Astrocyte of the spinal cord (primary cell): ENCODE data around the gene HMOX1.

Experiments used
- DNase-seq: peaks from one replicate; pipeline ENCODE4 v3.0.0; 2011; ENCODE audit warnings: low read depth, low spot score
- H3K4me3 ChIP-seq: 2 replicates; pipeline ENCODE4 v1.5.1; 2011; ENCODE audit warnings: low read depth, mild to moderate bottlenecking, low read length, moderate library complexity
- in situ Hi-C: cut with HindIII; loops from 2 replicates; pipeline ENCODE4 v1.10.0; 2017; ENCODE audit warnings: low sequenced_read_pairs
- TF ChIP-seq, protein P1 (sequence below): IDR thresholded peaks from 2 replicates; pipeline ENCODE4 v1.5.1; 2012; ENCODE audit warnings: low read depth, mild to moderate bottlenecking, low read length, inconsistent platforms

The HMOX1 gene

DNA sequence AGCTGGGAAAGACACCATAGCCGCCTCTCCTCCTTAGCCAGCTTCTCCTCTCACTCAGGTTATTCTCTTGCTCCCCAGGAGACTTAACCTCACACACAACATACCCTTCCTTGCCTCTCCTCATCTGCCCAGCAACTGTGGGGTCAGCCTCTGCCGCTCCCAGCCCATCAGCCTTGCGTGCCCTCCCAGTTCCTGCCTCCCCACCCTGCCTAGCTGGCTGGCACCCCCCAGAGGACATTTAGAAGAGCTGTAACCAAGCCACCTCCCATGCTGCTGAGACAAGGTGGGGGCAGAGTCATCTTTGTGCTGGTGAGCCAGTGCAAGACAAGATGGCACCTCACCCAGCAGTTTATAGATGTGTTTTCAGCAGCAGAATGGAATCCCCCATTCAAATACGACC lies 43.0 kb upstream of the HMOX1 start:
- TF ChIP-seq, protein P1, sequence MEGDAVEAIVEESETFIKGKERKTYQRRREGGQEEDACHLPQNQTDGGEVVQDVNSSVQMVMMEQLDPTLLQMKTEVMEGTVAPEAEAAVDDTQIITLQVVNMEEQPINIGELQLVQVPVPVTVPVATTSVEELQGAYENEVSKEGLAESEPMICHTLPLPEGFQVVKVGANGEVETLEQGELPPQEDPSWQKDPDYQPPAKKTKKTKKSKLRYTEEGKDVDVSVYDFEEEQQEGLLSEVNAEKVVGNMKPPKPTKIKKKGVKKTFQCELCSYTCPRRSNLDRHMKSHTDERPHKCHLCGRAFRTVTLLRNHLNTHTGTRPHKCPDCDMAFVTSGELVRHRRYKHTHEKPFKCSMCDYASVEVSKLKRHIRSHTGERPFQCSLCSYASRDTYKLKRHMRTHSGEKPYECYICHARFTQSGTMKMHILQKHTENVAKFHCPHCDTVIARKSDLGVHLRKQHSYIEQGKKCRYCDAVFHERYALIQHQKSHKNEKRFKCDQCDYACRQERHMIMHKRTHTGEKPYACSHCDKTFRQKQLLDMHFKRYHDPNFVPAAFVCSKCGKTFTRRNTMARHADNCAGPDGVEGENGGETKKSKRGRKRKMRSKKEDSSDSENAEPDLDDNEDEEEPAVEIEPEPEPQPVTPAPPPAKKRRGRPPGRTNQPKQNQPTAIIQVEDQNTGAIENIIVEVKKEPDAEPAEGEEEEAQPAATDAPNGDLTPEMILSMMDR = no peak
- in situ Hi-C loops = no loop called here
- DNase-seq = no peak
- no peak overlapping the region for H3K4me3 ChIP-seq

DNA sequence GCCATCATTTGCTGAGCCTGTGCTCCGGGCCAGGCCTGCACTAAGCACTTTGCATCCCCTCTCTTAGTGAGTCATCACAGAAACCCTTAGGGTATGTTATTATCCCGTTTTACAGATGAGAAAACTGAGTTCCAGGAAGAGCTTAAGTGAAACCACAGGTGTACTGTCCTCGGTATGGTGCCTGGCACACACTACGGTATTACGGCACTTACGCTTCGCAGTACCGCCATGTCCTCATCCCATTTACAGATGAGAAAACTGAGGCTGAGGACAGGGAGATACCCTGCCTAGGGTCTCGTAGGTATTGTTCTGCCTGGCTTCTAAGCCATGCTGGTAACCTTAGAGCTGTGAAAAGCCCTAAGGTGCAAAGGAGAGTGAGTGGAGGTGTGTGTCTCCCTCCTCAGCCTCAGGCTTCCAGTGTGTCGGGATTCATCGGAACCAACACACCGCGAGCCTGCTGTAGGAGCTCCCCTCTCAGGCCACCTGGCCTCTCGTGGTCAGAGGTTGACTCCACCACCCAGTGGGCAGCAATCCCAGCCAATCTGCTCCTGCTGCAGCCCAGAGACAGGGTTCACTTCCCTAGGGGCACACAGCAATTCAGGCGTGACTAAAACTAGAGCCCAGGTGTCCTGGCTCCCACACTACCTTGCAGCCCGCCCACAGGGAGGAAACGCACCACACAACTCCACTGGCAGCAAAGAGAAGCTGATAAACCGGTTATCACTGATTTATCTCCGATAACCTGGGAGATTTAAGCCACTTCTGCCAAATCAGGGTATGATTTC lies 39.6 kb upstream of the HMOX1 start:
- TF ChIP-seq, protein P1 = no peak
- DNase-seq = no peak
- no peak overlapping the region for H3K4me3 ChIP-seq
- in situ Hi-C loops = no loop called here

DNA sequence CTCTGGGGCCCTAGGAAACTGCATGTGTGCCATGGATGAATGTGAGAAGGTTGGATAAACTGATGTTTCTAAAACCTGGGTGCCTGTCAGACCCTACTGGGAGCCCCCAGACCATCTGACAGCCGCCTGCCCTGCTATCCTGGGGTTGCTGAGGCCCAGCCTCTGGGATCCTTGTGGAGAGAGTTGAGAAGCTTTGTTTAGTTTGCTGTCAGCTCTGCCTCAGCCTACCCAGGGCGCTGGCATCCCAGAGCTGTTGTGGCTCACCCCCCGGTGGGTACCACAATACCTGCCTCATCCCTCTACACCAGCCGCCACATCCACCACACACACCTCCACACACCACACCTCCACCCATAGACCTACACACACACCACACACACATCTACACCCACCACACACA lies 38.5 kb upstream of the HMOX1 start:
- no peak overlapping the region for H3K4me3 ChIP-seq

DNA sequence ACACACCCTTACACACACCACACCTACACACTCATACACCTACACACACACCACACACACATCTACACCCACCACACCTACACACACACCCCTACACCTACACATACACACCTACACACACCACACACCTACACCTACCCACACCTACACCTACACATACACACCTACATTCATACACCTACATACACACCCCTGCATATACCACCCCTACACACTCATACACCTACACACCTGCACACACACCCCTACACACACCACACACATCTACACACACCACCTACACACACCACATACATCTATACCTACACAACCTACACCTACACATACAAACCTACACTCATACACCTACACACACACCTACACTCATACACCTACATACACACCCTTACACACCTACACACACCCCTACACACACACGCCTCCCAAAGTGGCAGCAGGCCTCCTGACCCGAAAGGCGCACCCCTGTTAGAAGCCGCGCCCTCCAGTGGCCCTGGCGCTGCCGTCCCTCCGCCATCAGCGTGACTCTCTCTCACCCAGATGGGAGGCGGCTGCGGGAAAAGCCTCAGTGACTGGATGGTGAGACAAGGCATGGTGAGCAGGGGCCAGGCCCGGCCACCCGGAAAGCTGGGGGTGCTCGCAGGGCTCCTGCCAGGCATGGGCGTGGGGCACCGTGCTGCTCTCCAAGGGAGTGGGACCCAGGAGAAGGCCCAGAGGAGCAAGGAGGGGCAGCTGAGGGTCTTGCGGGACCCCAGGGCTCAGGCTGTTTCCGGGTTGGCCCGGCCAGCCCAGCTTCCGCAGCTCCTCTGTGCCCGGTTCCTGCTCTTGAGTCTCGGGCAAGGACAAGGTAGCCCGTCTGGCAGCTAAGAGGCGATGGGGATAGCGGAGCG lies 37.0 kb upstream of the HMOX1 start:
- DNase-seq = no peak
- TF ChIP-seq, protein P1 = no peak
- H3K4me3 ChIP-seq = no peak overlapping the region
- in situ Hi-C loops = no loop called here

More for the DNA sequence above, 38.5 kb upstream of the HMOX1 start:
- in situ Hi-C loops = no loop called here
- TF ChIP-seq, protein P1 = no peak
- DNase-seq = no peak

DNA sequence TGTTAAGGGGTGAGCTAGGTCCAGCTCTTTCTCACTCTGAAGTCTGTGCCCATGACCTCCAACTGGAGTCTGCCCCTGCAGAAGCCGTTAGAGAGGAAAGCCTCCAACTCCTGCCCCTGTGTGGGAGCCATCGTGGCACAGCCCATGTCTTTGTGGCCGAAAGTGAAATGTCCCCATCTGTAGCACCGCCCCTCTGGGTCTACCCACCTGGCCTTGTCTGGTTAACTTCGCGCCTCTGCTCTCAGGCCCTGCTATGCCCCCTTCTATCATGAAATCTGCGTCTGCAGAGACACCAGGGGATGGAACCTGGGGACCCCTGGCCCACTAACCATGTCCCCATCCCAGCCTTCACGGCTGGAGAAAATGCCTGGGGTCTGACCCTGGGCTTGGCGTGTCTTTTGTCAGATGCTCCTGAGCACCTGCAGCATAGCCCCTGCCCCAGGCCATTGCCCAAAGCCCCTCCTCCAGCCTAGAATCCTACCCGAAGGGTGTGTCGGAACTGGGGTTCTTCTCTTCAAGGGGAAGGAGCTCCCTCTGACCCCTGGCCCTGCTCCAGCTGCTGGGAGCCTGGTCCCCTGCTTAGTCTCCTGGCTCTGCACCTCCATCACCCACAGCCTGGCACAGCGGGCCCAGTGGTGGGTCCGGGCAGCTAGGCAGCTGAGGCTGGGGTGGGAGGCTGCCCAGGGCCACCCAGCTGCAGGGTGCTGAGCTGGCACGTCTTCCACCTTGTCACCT lies 35.8 kb upstream of the HMOX1 start:
- no peak overlapping the region for H3K4me3 ChIP-seq
- in situ Hi-C loops = no loop called here
- TF ChIP-seq, protein P1 = no peak

DNA sequence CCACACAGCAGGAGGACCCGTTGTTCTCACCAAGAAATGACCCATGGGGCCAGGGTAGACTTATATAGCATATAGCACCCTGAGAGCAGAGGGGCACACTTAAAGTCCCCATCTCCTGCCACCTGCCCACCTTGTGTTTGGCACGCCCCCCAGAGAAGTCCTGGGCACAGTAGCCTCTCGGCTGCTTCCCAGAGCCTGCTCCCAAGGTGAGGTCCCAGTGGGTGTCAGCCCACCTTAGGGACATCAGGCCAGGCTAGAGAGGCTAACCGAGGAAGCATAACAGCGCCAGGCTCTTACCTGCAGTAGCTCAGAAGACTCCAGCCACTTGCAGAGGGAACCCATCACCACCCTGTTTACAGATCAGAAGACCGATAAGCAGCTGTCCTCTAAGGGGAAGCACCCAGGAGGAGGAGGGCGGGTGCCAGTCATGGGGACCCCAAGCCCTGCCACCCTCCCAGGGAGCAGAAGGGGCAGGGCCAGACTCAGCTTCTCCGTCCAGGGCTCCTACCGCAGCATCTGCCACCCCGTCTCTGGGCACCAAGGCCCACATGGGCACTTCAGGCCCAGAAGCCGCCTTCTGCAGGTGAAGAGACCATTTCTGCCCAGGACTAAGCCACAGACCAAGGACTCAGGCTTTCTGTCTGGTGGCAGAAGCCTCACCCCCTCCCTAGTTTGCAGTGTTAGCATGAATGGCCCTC lies 34.9 kb upstream of the HMOX1 start:
- DNase-seq = no peak
- TF ChIP-seq, protein P1 = no peak
- no peak overlapping the region for H3K4me3 ChIP-seq
- in situ Hi-C loops = no loop called here

More for the DNA sequence above, 35.8 kb upstream of the HMOX1 start:
- no peak for DNase-seq
